VCaP (cell line): ENCODE results near the gene PER3.

Source experiments
- H3K27ac ChIP-seq: fragments of 450-650 bp; 2 replicates; pipeline ENCODE4 v1.5.1; 2017
- TF ChIP-seq, protein P1 (sequence below): fragments of 450-650 bp; conservative IDR thresholded peaks from 2 replicates; pipeline ENCODE4 v1.5.1; 2017; ENCODE audit warnings: mild to moderate bottlenecking, moderate library complexity

The PER3 gene

DNA sequence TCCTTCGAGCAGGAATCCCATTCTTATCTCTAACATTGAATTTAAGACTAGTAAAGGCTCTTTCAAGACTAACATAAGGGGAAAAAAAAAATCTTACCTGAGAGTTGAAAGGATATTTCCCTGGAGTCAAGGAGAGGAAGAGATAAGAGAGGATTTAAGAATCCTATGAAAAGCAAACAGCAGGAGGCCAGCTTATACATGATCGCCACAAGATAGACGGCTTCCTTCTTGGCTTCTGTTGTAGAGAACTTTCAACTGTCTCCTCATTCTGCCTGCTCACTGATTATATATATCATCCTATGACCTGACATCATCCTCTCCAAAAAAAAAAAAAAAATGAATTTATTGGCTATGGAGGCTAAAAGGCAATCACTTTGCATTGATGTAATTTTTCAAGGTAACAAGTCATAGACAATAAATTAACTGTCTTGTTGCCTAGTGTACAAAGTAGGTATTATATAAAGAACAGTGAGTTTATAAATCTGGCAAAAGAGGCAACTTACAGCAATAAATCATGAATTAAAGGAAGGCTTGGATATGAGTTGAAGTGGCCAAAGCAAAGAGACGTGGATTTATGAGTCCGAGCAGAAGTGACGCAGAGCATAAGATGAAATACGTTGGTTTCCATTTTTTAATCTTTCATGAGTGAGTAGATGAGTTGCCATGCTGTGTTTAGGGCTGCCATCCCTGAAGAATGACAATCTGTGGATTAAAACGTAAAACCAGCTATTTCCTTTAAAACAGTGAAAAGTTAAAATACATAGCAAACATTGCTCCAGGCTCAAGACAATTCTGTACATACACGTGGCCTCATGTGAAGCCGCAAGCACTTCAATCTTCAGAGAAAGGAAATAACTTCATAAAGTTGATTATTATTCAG, 69.0 kb downstream of the PER3 start, which contains the start of gene UTS2:
UTS2 (minus strand) TSS at position 262 of the 880 bp plus-strand sequence; CDS start at position 200, 62 bp downstream.
- H3K27ac ChIP-seq = no peak within 1 kb of the TSS
- TF ChIP-seq, protein P1, sequence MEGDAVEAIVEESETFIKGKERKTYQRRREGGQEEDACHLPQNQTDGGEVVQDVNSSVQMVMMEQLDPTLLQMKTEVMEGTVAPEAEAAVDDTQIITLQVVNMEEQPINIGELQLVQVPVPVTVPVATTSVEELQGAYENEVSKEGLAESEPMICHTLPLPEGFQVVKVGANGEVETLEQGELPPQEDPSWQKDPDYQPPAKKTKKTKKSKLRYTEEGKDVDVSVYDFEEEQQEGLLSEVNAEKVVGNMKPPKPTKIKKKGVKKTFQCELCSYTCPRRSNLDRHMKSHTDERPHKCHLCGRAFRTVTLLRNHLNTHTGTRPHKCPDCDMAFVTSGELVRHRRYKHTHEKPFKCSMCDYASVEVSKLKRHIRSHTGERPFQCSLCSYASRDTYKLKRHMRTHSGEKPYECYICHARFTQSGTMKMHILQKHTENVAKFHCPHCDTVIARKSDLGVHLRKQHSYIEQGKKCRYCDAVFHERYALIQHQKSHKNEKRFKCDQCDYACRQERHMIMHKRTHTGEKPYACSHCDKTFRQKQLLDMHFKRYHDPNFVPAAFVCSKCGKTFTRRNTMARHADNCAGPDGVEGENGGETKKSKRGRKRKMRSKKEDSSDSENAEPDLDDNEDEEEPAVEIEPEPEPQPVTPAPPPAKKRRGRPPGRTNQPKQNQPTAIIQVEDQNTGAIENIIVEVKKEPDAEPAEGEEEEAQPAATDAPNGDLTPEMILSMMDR = no peak

- no peak overlapping the region for H3K27ac ChIP-seq
- TF ChIP-seq, protein P1 = no peak
Measured at GRCh38 chr1:7853684-7854026, 69.6 kb downstream of the PER3 start.

DNA sequence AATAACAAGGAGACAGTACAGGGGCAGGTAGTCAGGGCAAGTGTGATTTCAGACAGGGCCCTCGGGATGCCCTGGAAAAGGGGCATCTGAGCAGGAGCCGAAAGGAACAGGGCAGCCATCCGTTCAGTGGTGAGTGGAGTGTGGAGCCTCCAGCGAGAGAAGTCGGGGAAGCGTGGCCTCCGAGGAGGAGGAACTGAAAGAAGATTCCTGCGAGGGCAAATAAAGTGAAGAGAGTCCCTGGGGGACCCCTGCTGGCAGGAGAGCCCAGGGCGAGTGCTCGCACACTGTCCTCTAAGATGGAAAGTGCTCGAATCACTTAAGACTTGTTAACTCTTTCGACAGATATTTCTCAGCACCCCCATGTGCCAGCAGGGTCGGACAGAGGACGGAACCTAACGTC, 72.3 kb downstream of the PER3 start:
- H3K27ac ChIP-seq = no peak overlapping the region
- TF ChIP-seq, protein P1 = no peak

DNA sequence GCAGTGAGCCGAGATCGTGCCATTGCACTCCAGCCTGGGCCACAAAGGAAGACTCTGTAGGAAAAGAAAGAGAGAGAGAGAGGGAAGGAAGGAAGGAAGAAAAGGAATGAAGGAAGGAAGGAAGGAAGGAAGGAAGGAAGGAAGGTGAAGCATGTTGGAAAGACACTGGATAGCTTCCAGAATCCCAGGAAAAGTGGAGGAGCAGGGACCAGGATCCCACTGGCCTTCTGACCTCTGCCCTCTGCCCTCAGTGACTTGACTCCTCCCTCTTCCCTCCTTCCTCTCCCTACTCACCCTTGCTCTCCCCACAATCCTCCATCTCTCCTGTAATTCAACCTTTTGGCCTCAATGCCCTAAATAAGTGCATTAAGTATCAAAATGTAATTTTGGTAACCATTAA, 72.9 kb downstream of the PER3 start:
- TF ChIP-seq, protein P1 = no peak

DNA sequence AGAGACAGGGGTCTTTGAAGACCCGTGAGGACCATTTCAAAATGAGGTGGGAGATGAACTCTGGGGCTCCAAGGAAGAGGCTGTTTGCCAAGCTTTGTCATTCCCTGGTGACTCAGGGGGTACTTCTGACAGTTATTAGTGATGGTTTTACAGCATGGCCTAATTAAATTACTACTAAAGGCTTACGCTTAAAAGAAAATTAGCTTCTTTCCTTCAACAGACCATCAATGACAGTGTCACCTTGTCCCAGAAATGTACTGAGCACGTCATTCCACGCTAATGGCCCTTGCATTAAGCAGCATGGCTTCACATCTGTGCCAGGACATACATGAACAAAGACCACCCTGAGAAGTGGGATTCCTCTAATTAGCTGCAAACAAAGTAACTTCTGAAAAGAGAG, 73.9 kb downstream of the PER3 start:
- H3K27ac ChIP-seq = no peak overlapping the region
- TF ChIP-seq, protein P1 = no peak

More for the DNA sequence above, 72.9 kb downstream of the PER3 start:
- H3K27ac ChIP-seq = no peak overlapping the region

DNA sequence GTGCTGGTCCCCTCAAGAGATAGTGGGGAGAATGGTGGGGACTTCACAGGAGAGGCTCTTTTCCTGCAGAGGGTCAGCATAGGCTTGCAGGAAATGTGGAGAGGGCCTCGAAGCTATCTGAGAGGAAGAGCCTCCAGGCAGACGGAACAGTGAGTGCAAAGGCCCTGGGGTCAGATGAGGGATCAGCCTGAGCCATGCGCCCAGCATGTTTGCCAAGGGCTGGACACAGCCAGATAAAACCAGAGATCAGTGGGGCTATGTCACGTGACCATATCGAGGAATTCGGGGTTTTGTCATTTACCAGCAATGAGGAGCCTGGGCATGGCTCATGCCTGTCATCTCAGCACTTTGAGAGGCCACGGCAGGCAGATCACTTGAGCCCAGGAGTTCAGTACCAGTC, 75.3 kb downstream of the PER3 start:
- no peak overlapping the region for H3K27ac ChIP-seq
- TF ChIP-seq, protein P1 = no peak

- H3K27ac ChIP-seq = no peak overlapping the region
- TF ChIP-seq, protein P1 = no peak
Measured at GRCh38 chr1:7860130-7860529, 76.0 kb downstream of the PER3 start.
